MM.1S (cell line): ENCODE data around the gene NDUFAF8.

Experiments used
- DNase-seq: peaks from one replicate; pipeline ENCODE4 v3.0.0-alpha.2; 2015
- H2AFZ ChIP-seq: fragments of 300-600 bp; sonication (generic); 2 replicates; pipeline ENCODE4 v1.6.0; 2016; ENCODE audit warnings: antibody characterized with exemption, low read length
- H3F3A ChIP-seq: fragments of 300-600 bp; sonication (generic); 2 replicates; pipeline ENCODE4 v1.6.1; 2016; ENCODE audit warnings: mild to moderate bottlenecking, antibody characterized with exemption, low read length, moderate library complexity, mixed read lengths; ENCODE audit not compliant: insufficient read depth
- H3K27ac ChIP-seq: fragments of 300-600 bp; sonication (generic); 2 replicates; pipeline ENCODE4 v1.5.1; 2016; ENCODE audit warnings: mild to moderate bottlenecking, low read length
- H3K27me3 ChIP-seq: fragments of 300-600 bp; sonication (generic); replicated peaks from 2 replicates; pipeline ENCODE4 v1.6.0; 2016; ENCODE audit warnings: low read length; ENCODE audit not compliant: insufficient read depth
- H3K36me3 ChIP-seq: fragments of 300-600 bp; sonication (generic); replicated peaks from 2 replicates; pipeline ENCODE4 v1.6.1; 2016; ENCODE audit warnings: mild to moderate bottlenecking, low read length, mixed read lengths; ENCODE audit not compliant: insufficient read depth
- H3K4me1 ChIP-seq: fragments of 300-600 bp; sonication (generic); 2 replicates; pipeline ENCODE4 v1.6.1; 2016; ENCODE audit warnings: low read length, mixed read lengths
- H3K4me2 ChIP-seq: fragments of 300-600 bp; sonication (generic); 2 replicates; pipeline ENCODE4 v1.6.0; 2016; ENCODE audit warnings: low read depth, low read length
- H3K4me3 ChIP-seq: fragments of 300-600 bp; sonication (generic); 2 replicates; pipeline ENCODE4 v1.5.1; 2016; ENCODE audit warnings: low read length, mixed read lengths
- H3K79me2 ChIP-seq: fragments of 300-600 bp; sonication (generic); 2 replicates; pipeline ENCODE4 v1.6.1; 2016; ENCODE audit warnings: mixed run types, low read length, mixed read lengths
- H3K9ac ChIP-seq: fragments of 300-600 bp; sonication (generic); 2 replicates; pipeline ENCODE4 v1.6.1; 2016; ENCODE audit warnings: low read length, mixed read lengths
- H3K9me2 ChIP-seq: fragments of 300-600 bp; sonication (generic); replicated peaks from 2 replicates; pipeline ENCODE4 v1.6.1; 2016; ENCODE audit warnings: mild to moderate bottlenecking, low read length, mixed read lengths; ENCODE audit not compliant: insufficient read depth
- H3K9me3 ChIP-seq: fragments of 300-600 bp; sonication (generic); replicated peaks from 2 replicates; pipeline ENCODE4 v1.6.1; 2016; ENCODE audit warnings: mild to moderate bottlenecking, low read length, mixed read lengths; ENCODE audit not compliant: insufficient read depth
- H4K20me1 ChIP-seq: fragments of 300-600 bp; sonication (generic); 2 replicates; pipeline ENCODE4 v1.6.1; 2016; ENCODE audit warnings: mild to moderate bottlenecking, low read length, moderate library complexity, mixed read lengths; ENCODE audit not compliant: insufficient read depth
- CTCF ChIP-seq: fragments of 300-600 bp; sonication (generic); IDR thresholded peaks from 2 replicates; pipeline ENCODE4 v1.5.1; 2016; ENCODE audit warnings: antibody characterized with exemption, low read length, mixed read lengths
- EZH2 ChIP-seq: fragments of 300-600 bp; sonication (generic); optimal IDR thresholded peaks from 2 replicates; pipeline ENCODE3; 2017; ENCODE audit warnings: low read depth, mild to moderate bottlenecking, antibody characterized with exemption, low read length, mixed read lengths
- EZH2phosphoT487 ChIP-seq: fragments of 300-600 bp; sonication (generic); IDR thresholded peaks from 2 replicates; pipeline ENCODE4 v1.6.1; 2018; ENCODE audit warnings: antibody characterized with exemption, low read length

Gene NDUFAF8

GRCh38 chr17:81231766-81232581 is 7.1 kb upstream of the NDUFAF8 start:
- Histone ChIP-seq H3K4me2 (no peak overlapping the region), H3K27me3 (no peaks in the 10 kb centered on the region), H3K9me3 (no peaks in the 10 kb centered on the region), H3F3A (no peaks in the 10 kb centered on the region), H2AFZ (no peak overlapping the region), H3K9me2 (no peaks in the 10 kb centered on the region), H3K79me2 (peaks cover 19% of the 10 kb centered on the region), H3K27ac (no peak overlapping the region), H3K4me3 (no peak overlapping the region), H3K4me1 (no peaks in the 10 kb centered on the region), H3K9ac (no peak overlapping the region), H4K20me1 (no peaks in the 10 kb centered on the region), H3K36me3 (no peaks in the 10 kb centered on the region)
- DNase-seq = no peak
- TF ChIP-seq CTCF (no peak), EZH2phosphoT487 (no peak), EZH2 (no peak)

GRCh38 chr17:81232616-81233241 is 6.4 kb upstream of the NDUFAF8 start:
- H3K4me2 ChIP-seq = no peak overlapping the region
- peaks cover 26% of the 10 kb centered on the region for H3K79me2 ChIP-seq
- no peak overlapping the region for H3K27ac ChIP-seq
- H3K9me2 ChIP-seq = no peaks in the 10 kb centered on the region
- H3K9ac ChIP-seq = no peak overlapping the region
- H3K27me3 ChIP-seq = no peaks in the 10 kb centered on the region
- H3F3A ChIP-seq = no peaks in the 10 kb centered on the region
- H3K4me1 ChIP-seq = peaks cover 1% of the 10 kb centered on the region
- H3K9me3 ChIP-seq = no peaks in the 10 kb centered on the region
- DNase-seq = no peak
- H3K4me3 ChIP-seq = no peak overlapping the region
- H3K36me3 ChIP-seq = no peaks in the 10 kb centered on the region
- no peaks in the 10 kb centered on the region for H4K20me1 ChIP-seq
- TF ChIP-seq EZH2 (no peak), CTCF (no peak), EZH2phosphoT487 (no peak)
- H2AFZ ChIP-seq = no peak overlapping the region

GRCh38 chr17:81233316-81233715 is 5.8 kb upstream of the NDUFAF8 start:
- no peak overlapping the region for H2AFZ ChIP-seq
- H3K27ac ChIP-seq = no peak overlapping the region
- DNase-seq = no peak
- no peaks in the 10 kb centered on the region for H3K36me3 ChIP-seq
- H3K9me3 ChIP-seq = no peaks in the 10 kb centered on the region
- TF ChIP-seq CTCF (no peak), EZH2 (no peak), EZH2phosphoT487 (no peak)
- no peaks in the 10 kb centered on the region for H3K27me3 ChIP-seq
- H3F3A ChIP-seq = no peaks in the 10 kb centered on the region
- H3K79me2 ChIP-seq = peaks cover 32% of the 10 kb centered on the region
- H3K4me2 ChIP-seq = no peak overlapping the region
- no peak overlapping the region for H3K4me3 ChIP-seq
- no peaks in the 10 kb centered on the region for H4K20me1 ChIP-seq
- H3K9ac ChIP-seq = no peak overlapping the region
- H3K9me2 ChIP-seq = no peaks in the 10 kb centered on the region
- H3K4me1 ChIP-seq = peaks cover 6% of the 10 kb centered on the region
